GM12864 (cell line): Measurements from ENCODE around the gene ANGEL2.

Experiments
- DNase-seq: peaks from one replicate; pipeline ENCODE4 v3.0.0-alpha.2; 2011; ENCODE audit warnings: low read depth
- H3K4me3 ChIP-seq: 2 replicates; pipeline ENCODE4 v1.5.1; 2011; ENCODE audit warnings: mild to moderate bottlenecking, low read depth, low read length, control low read depth
- CTCF ChIP-seq: IDR thresholded peaks from 2 replicates; pipeline ENCODE4 v1.5.1; 2011; ENCODE audit warnings: low read depth, mild to moderate bottlenecking, moderate library complexity, low read length, control low read depth, inconsistent platforms; ENCODE audit errors: missing control alignments

The ANGEL2 gene

DNA sequence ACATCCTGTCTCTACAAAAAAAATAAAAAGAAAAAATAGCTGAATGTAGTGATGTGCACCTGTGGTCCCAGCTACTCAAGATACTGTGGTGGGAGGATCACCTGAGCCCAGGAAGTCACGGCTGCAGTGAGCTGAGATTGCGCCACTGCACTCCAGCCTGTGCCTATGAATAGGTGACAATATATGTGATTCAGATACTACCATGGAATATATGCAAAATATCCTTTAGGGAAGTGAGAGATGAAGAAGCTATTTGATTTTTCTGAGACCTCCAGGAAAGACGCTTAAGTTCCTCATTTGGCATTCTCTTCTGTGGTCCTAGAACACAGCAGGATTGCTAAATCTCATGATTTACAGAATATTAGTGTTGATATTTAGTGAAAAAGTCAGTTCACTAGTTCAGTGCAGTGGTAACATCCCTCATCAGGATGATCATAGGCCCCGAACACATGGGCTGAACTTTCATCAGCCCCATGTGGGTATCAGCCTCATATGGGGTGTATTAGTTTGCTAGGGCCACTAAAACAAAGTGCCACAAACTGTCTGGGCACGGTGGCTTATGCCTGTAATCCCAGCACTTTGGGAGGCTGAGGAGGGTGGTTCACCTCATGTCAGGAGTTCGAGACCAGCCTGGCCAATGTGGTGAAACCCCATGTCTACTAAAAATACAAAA lies 71.3 kb downstream of the ANGEL2 start:
- TF ChIP-seq CTCF = no peak
- no peak for DNase-seq
- H3K4me3 ChIP-seq = no peak overlapping the region

DNA sequence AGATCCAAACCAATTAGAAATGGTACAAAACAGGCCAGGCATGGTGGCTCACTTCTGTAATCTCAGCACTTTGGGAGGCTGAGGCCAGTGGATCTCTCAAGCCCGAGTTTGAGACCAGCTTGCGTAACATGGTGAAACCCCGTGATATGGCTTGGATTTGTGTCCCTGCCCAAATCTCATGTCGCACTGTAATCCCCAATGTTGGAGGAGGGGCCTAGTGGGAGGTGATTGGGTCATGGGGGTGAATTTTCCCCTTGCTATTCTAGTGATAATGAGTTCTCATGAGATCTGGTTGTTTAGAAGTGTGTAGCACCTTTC lies 72.3 kb downstream of the ANGEL2 start:
- no peak overlapping the region for H3K4me3 ChIP-seq
- DNase-seq = no peak
- TF ChIP-seq CTCF = no peak

DNA sequence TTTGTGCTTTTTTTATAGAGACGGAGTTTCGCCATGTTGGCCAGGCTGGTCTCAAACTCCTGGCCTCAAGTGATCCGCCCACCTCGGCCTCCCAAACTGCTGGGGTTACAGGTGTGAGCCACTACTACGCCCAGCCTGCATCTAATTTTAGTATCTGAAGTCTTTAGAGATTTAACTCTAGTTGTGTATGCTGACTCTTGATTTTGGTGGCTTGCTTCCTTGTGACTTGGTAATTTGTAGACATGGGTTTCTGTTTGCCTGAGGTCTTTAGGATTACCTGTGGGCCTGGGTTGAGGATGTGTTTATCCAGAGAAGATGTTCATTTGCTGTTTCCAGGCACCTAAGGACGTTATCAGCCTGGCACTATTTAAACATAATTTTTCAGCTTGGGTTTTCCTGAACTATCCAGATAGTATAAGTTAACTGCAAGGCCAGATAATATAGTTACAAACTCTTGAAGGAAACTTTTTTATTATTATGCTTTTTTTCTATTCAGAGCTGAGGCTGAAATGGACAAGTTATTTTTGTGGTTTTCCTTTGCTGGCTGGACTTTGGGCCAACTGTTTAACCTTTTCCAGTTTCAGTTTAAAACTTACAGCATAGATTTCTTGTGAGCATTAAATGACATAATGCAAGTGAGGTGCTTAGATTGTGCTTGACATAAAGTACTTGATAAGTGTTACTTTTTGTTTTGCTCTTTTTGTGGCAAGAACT lies 72.8 kb downstream of the ANGEL2 start:
- no peak overlapping the region for H3K4me3 ChIP-seq
- no peak for DNase-seq
- TF ChIP-seq CTCF = no peak
